Immature natural killer cell (primary cell): ENCODE results near the gene SOSTDC1. TPM values are rescaled to one million over a fixed set of nuclear protein-coding genes. Genes with fewer than 3 reads are reported as not detected.

Source experiments
- DNase-seq, 3 donors: peaks; one replicate each; pipeline ENCODE4 v3.0.0; 2022; ENCODE audit warnings: mixed read lengths in 1 of 3
- H3K27ac Mint-ChIP-seq, 6 donors: one replicate each; pipeline ENCODE4 v1.8.0; 2020; ENCODE audit warnings: mixed read lengths in 6 of 6, mild to moderate bottlenecking in 5 of 6, inconsistent platforms in 4 of 6, moderate library complexity in 3 of 6
- H3K27me3 Mint-ChIP-seq, 3 donors: one replicate each; pipeline ENCODE4 v1.8.0; 2020 to 2021; ENCODE audit warnings: low read depth in 3 of 3, mild to moderate bottlenecking in 3 of 3, mixed read lengths in 3 of 3, moderate library complexity in 3 of 3, inconsistent platforms in 1 of 3
- H3K36me3 Mint-ChIP-seq, 3 donors: one replicate each; pipeline ENCODE4 v1.8.0; 2020; ENCODE audit warnings: mixed read lengths in 3 of 3, inconsistent platforms in 2 of 3, mild to moderate bottlenecking in 2 of 3
- H3K4me1 Mint-ChIP-seq, 2 donors: one replicate each; pipeline ENCODE4 v1.8.0; 2020; ENCODE audit warnings: inconsistent platforms in 2 of 2, mild to moderate bottlenecking in 2 of 2, mixed read lengths in 2 of 2, moderate library complexity in 1 of 2
- H3K4me3 Mint-ChIP-seq, 5 donors: one replicate each; pipeline ENCODE4 v1.8.0; 2020; ENCODE audit warnings: mild to moderate bottlenecking in 5 of 5, mixed read lengths in 5 of 5, inconsistent platforms in 3 of 5, moderate library complexity in 3 of 5
- H3K9me3 Mint-ChIP-seq, 6 donors: one replicate each; pipeline ENCODE4 v1.8.0; 2020; ENCODE audit warnings: mild to moderate bottlenecking in 6 of 6, mixed read lengths in 6 of 6, inconsistent platforms in 4 of 6, moderate library complexity in 3 of 6
- polyA plus RNA-seq, 3 donors: library from polyadenylated mRNA; unstranded; fragments of 300-500 nt; fragmentation: Illumina TruSeq; gene quantifications; one replicate each; pipeline ENCODE4 v1.2.3, GENCODE V29; 2021

SOSTDC1 gene
- polyA plus RNA-seq, 3 donors from 2014 or later = not detected

DNA sequence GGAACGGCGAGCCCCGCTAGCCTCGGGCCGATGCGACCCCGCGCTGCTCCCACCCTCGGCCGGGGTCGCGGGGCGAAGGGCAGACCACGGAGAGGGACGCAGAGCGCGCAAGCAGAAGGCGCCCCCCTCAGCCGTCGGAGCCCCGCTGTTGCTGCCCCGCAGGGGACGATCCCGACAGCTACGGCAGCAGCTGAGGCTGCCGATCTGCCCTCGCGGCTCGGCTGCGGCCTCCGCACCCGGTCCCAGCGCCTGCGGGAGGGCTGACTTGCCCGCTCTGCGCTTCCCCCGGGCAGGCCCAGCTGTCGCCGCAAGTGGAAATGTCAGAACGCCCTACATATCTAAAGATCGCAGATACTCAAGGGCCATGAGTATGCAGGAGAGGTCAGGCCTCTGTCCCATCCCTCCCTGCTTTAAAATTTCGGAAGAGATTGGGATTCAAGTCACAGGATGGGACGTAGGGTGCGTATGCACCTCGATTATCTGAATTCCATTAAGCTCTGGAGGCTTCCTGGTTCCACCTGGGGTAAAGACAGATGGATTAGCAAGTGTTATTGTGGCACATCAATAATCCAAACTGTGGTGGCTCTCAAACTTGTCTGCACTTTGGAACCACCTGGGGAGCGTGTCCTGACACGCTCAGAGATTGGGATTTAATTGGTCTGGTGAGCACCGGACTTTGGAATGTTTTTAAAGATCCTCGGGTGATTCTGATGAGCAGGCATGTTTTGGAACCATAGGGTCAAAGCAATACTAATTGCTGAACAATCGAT is 44.0 kb downstream of the SOSTDC1 start, which contains the start of gene CRPPA:
CRPPA (minus strand) TSS at position 206 of the 770 bp plus-strand sequence. CDS start 216 bp downstream, outside the sequence.
- peak in 2 of 3 donors; percentile 46 to 58 for DNase-seq
- no peaks in the 10 kb centered on the region for H3K9me3 Mint-ChIP-seq

GRCh38 chr7:16420649-16421332 is 44.7 kb downstream of the SOSTDC1 start:
- Mint-ChIP-seq H3K27ac (peak overlapping the region; percentile 74 to 93 (median 88)), H3K9me3 (no peaks in the 10 kb centered on the region), H3K4me1 (peaks cover 25 to 26% of the 10 kb centered on the region in 2 donors), H3K27me3 (peaks cover 6 to 10% (median 8%) of the 10 kb centered on the region in 3 donors), H3K4me3 (peak overlapping the region; percentile 81 to 95 (median 91)), H3K36me3 (no peaks in the 10 kb centered on the region)
- DNase-seq = peak; percentile 82 to 90 (median 88)

More for the DNA sequence above, 44.0 kb downstream of the SOSTDC1 start, which contains the start of gene CRPPA:
- H3K27ac Mint-ChIP-seq = peak within 1 kb of the TSS; percentile 74 to 93 (median 88)
- H3K4me3 Mint-ChIP-seq = peak within 1 kb of the TSS; percentile 81 to 95 (median 91)
- peaks cover 6 to 8% (median 6%) of the 10 kb centered on the region in 3 donors for H3K27me3 Mint-ChIP-seq
- H3K36me3 Mint-ChIP-seq = no peaks in the 10 kb centered on the region
- peaks cover 25 to 26% of the 10 kb centered on the region in 2 donors for H3K4me1 Mint-ChIP-seq

DNA sequence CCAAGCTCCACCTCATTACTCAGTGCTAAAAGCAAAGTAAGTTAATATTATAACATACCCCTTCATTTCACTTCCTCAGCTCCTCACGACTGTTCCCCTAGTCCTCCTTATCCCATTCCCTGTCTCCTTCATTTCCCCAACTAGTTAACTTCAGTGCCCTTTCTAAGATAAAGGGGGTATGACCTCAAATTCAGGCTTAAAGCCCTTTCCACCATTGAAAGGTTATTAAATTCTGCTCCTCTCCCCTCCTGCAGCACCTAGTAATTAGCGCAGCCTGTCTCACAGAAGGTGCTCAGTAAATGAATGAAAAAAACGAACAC is 45.2 kb downstream of the SOSTDC1 start:
- no peaks in the 10 kb centered on the region for H3K36me3 Mint-ChIP-seq
- peaks cover 25 to 26% of the 10 kb centered on the region in 2 donors for H3K4me1 Mint-ChIP-seq
- H3K9me3 Mint-ChIP-seq = no peaks in the 10 kb centered on the region
- DNase-seq = no peak
- peak overlapping the region; percentile 74 to 93 (median 88) for H3K27ac Mint-ChIP-seq
- H3K4me3 Mint-ChIP-seq = peak overlapping the region; percentile 81 to 95 (median 91)
- H3K27me3 Mint-ChIP-seq = peaks cover 6 to 10% (median 8%) of the 10 kb centered on the region in 3 donors

- peak overlapping the region; percentile 81 to 95 (median 91) for H3K4me3 Mint-ChIP-seq
- DNase-seq = no peak
- H3K27ac Mint-ChIP-seq = peak overlapping the region; percentile 74 to 93 (median 88)
- peaks cover 25 to 26% of the 10 kb centered on the region in 2 donors for H3K4me1 Mint-ChIP-seq
- H3K9me3 Mint-ChIP-seq = no peaks in the 10 kb centered on the region
- peaks cover 6 to 9% (median 8%) of the 10 kb centered on the region in 3 donors for H3K27me3 Mint-ChIP-seq
- H3K36me3 Mint-ChIP-seq = no peaks in the 10 kb centered on the region
Observed at GRCh38 chr7:16419859-16420258, 45.7 kb downstream of the SOSTDC1 start.

- DNase-seq = no peak
- H3K4me3 Mint-ChIP-seq = peak overlapping the region in 3 of 5 donors; percentile 61 to 67 (median 64)
- peaks cover 6 to 9% (median 8%) of the 10 kb centered on the region in 3 donors for H3K27me3 Mint-ChIP-seq
- H3K27ac Mint-ChIP-seq = no peak overlapping the region
- H3K9me3 Mint-ChIP-seq = no peaks in the 10 kb centered on the region
- H3K36me3 Mint-ChIP-seq = no peaks in the 10 kb centered on the region
- peaks cover 25 to 26% of the 10 kb centered on the region in 2 donors for H3K4me1 Mint-ChIP-seq
Observed at GRCh38 chr7:16419126-16419525, 46.4 kb downstream of the SOSTDC1 start.

DNA sequence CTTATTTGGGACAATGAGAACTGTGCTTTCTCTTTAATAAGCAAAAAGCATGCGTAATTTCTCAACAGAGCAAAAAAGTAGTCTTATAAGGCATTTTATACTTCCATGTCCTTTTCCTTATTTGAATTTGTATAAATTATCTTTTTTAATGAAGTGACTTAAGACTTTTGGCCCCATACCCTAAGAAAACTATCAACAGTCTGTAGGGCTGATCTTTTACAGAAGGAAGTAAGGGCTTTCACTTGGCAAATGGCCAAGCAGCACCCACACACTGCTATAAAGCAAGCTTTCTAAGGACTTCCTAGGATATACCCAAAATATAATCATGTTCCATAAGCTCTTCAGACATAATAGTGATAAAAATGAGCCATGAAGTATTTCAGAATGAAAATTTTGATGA is 47.6 kb downstream of the SOSTDC1 start:
- no peak for DNase-seq

GRCh38 chr7:16416289-16417282 is 49.0 kb downstream of the SOSTDC1 start:
- no peak overlapping the region for H3K27ac Mint-ChIP-seq
- H3K4me1 Mint-ChIP-seq = peaks cover 18 to 19% of the 10 kb centered on the region in 2 donors
- H3K36me3 Mint-ChIP-seq = no peaks in the 10 kb centered on the region
- DNase-seq = no peak
- H3K9me3 Mint-ChIP-seq = no peaks in the 10 kb centered on the region
- peaks cover 6 to 8% (median 8%) of the 10 kb centered on the region in 3 donors for H3K27me3 Mint-ChIP-seq
- no peak overlapping the region for H3K4me3 Mint-ChIP-seq

More for the DNA sequence above, 47.6 kb downstream of the SOSTDC1 start:
- Mint-ChIP-seq H3K9me3 (no peaks in the 10 kb centered on the region), H3K4me3 (no peak overlapping the region), H3K27me3 (peaks cover 6 to 8% (median 8%) of the 10 kb centered on the region in 3 donors), H3K27ac (no peak overlapping the region), H3K4me1 (peaks cover 25 to 26% of the 10 kb centered on the region in 2 donors), H3K36me3 (no peaks in the 10 kb centered on the region)

DNA sequence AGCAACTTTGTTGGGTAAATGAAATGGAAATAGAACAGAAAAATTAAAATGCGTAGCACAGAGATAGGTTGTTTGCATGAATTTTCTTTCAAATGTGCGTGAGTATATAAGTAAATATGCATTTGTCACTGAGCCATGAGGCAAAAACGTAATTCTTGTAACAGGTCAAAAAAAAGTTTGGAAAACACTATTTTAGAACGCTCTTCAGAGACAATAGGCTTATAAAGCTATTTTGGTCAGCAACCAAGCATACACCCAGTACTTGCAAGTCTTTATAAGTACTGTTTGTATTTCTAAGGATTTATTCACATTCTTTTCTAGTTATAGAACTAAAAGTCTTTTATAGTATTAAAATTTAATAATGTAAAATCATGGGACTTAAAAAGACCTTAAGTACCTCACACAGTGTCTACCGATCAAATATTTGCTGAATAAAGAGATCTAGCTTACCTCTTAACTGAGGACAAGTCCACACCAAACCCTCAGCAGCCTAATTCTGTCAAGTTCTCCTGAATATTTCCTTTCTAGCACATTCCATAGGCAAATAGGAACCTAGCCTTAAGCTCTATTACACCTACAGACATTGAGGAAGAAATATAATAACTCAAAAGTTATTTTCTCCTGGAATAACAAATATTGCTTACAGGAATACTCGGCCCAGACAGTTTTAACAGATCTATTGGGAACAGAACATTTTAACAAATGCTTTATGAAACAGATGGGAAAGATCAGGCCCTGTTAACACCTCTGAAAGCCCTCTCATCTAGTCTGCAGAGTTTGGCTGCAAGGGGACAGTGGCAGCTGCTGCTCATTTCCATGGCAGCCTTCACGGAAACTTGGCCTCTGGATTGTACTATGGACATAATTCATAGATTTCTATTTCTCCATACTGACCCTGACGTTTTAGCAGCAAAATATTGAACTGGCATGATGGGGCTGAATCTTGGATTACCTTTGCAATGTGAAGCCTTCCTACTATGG is 53.0 kb downstream of the SOSTDC1 start:
- Mint-ChIP-seq H3K9me3 (no peaks in the 10 kb centered on the region), H3K4me1 (peaks cover 0 to 3% of the 10 kb centered on the region in 2 donors), H3K4me3 (no peak overlapping the region), H3K27ac (no peak overlapping the region), H3K36me3 (no peaks in the 10 kb centered on the region), H3K27me3 (peaks cover 0 to 6% (median 5%) of the 10 kb centered on the region in 3 donors)
- no peak for DNase-seq

Other genes starting within 250 kb of the SOSTDC1 start
- gene CRPPA, start 44.2 kb downstream of the SOSTDC1 start, polyA plus RNA-seq = under 1 TPM; 0.28 to 0.82 (median 0.65) TPM
- gene LRRC72, start 61.1 kb upstream of the SOSTDC1 start, polyA plus RNA-seq = not detected
- 10 to 100 TPM; 22.2 to 30.5 (median 24.3) TPM for gene ANKMY2, start 180.0 kb upstream of the SOSTDC1 start, polyA plus RNA-seq
- 10 to 100 TPM; 35.8 to 47.8 (median 41.2) TPM for gene BZW2, start 180.4 kb upstream of the SOSTDC1 start, polyA plus RNA-seq